GM18502 (cell line): Measurements from ENCODE around the gene SIRPB2.

ENCODE experiments used
- ATAC-seq: cut with Tn5 transposase; IDR thresholded peaks from one replicate; pipeline ENCODE4 v1.9.1; 2021; ENCODE audit warnings: mild to moderate bottlenecking; ENCODE audit not compliant: unreplicated experiment, poor library complexity

The SIRPB2 gene

DNA sequence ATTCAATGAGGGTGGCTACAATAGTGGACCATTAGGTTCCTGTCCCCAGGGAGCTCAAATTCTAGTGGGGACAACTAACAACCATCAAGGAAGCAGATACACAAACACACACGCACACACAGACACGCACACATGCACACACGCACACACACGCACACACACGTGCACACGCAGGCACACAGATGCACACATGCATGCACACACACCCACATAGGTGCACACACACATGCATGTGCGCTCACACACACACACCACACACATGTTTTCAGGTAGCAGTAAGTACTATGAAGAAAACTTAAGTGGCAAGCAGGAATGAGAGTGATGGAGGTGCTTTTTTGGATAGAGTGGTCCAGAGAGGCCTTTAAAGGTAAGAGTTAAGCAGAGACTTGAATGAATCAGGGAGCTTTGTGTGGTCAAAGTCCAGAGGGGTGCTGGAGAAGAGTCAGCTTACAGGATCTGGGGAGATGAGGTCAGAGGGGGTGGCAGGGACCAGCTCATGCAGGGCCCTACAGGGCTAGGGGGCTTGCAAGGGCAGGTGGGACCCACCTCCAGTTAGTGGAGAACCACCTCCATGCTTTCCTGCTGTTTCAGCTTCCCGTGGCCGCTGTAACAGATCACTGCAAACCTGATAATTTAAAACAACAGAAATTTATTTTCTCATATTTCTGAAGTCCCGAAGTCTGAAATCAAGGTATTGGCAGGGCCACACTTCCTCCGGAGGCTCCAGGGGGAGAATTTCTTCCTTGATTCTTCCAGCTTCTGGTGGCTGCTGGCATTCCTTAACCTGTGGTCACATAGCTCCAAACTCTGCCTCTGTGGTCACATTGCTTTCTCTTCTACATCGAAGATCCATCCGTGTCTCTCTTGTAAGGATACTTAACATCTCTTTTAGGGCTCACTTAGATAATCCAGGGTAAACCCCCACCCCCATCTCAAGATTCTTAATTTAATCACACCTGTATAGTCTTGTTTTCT lies 17.7 kb downstream of the SIRPB2 start:
- ATAC-seq = no peak

DNA sequence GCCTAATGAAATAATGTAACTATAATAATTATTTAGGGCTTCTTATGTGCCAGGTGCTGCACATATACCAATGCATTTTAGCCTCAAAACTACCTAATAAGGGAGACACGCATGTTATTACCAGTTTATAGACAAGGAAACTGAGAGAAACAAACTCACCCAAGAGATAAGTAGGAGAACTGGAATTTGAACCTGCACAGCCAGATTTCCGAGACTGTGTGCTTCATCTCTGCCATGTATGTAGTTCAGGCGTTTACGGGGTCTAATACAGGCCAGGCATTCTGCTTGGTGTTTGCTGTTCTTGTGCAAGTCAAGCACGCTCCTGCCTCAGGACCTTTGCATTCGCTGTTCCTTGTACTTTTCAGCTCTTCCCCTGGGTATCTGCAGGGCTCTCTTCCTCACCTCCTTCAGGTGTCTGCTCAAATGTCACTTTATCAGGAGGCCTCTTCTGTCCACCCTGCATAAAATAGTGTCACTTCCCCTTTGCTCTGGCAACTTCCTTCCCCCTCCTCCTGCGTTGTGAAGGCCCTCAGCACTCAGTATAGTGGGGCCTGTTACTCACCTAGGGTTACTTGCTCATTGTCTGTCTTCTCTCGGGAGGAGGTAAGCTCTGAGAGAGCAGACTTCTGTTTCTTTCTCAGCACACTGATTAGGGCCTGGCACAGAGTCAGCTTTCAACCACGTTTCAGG lies 18.5 kb downstream of the SIRPB2 start:
- no peak for ATAC-seq

DNA sequence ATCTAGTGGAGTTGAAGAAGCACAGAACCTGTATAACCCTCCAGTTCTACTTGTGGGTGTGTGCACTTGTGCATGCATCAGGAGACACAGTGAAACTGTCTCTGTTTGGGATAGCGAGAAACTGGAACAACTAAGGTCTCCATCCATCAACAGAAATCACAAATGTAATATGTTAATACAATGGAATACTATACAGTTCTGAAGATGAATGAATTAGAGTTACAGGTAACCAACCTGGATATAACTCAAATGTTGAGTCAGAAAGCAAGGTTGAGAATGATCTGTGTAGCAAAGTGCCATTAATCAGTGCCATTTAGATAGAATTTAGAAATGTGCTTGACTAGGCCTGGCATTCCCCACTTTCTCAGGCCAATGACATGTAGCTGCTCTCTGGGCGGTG lies 20.0 kb downstream of the SIRPB2 start:
- ATAC-seq = no peak

DNA sequence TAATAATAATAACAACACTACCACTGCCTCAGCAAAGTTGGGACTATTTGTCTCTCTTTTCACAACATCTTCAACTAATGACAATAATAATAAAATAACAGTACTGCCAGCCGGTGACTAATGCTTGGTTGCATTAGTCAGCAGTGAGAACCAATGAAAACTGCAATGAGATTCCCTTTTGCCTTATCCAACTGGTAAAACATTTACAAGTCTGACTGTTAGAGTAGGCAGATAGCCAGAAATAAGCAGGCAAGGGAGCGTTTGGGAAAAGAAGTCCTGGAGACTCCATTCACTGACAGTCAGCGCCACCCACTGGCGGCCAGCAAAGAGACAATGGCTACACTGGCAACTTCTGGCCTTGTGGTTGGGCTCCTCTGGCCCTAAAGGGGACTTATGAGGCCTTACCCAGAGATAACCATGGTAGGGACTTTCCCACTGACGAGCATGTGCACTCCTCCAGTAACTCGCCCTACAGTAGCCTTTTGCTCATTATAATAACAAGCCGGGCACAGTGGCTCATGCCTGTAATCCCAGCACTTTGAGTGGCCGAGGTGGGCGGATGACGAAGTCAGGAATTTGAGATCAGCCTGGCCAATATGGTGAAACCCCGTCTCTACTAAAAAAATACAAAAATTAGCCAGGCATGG lies 21.2 kb downstream of the SIRPB2 start:
- ATAC-seq = no peak

DNA sequence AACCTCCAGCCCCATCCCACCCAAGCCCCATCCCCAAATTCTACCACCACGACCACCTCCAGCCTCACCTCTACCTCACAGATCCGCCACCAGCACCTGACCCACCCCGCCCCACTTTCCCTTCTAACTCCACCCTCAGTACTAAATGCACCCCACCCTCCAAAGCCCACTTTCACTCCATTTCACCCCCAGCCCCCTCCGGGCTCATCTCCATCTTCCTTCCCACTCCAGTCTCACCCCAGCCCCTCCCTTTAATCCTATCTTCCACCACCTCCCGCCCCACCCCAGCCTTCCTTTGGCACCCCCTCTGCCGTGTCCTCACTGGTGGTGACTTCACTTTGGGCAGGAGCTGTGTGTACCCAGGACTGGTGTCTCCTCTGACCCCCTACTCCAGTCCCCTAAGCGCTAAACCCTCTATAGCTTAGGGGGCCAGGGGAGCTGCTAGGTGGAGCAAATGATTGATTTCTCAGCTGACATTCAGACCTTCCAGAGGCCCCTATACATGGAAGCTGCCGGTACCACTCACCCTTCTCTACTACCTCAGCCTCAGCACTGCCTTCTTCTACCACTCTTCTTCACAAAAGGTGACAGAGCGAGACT lies 21.8 kb downstream of the SIRPB2 start:
- ATAC-seq = no peak

DNA sequence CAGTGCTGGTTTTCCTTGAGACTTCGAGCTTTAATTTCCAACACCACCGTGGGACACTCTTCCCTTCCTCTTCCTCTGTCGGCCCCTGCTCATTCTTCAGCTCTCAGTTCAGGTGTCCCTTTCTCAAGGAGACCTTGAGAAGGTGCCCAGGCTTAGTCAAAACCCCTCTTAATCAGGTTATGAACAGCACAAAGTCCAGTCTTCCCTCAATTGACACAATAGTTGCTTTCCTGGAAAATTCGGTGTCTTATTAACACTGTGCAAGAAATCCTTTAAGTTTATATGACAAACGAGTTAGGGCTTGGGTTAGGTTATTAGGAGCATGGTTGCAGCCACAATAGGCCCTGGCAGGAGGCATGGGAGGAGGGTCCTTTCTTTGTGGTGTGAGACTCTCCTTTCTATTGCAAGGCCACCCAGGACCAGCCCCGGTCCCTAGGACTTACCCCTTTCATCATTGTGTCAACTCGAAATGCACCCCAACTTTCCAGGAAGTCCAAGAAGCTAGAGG lies 23.0 kb downstream of the SIRPB2 start:
- no peak for ATAC-seq

DNA sequence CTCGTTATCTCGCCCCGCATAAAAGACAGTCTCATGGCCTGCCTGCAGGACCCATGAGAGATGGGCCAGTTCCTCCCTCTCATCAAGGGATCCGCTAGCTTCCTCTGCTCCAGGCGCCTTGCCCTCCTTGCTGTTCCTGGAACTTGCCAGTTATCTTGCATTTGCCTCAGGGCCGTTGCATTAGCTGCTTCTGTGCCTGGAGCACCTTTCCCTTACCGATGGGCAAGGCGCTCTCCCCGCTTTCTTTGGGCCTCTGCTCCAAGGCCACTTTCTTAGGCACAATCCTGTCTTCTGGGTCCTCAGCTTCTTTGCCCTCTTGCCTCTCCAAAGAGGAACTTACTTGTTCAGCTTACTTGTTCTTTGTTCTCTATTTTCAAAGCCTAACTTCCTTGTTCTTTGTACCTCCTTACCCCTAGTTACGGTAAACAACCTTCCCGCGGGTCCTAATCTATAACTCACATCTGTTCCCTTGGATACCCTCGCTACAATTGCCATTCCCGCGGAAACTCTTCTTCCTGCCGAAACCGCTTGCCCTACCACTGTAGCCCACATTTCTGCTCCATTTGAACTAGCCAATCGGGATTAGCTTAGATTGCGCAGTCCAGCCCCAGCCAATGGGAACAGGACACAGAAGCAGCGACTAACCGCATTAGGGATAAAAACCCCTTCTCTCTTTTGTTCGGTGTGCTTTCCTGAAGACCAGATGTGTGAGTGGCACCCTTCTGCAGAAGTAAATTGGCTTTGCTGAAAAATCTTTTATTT lies 23.7 kb downstream of the SIRPB2 start:
- peak; percentile 2 for ATAC-seq

DNA sequence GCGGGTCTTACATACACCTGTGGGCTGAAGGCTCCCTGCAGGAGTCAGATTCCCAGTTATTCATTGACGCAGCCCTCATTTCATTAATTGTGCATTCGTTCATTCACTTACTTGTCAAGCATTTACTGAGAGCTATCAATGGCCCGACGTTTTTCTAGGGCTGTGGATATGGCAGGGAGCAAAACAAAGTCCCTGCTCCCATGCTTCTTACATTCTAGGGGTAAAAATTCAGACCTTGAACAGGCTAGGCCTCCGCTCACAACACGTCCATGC lies 24.2 kb downstream of the SIRPB2 start:
- ATAC-seq = peak; percentile 9

DNA sequence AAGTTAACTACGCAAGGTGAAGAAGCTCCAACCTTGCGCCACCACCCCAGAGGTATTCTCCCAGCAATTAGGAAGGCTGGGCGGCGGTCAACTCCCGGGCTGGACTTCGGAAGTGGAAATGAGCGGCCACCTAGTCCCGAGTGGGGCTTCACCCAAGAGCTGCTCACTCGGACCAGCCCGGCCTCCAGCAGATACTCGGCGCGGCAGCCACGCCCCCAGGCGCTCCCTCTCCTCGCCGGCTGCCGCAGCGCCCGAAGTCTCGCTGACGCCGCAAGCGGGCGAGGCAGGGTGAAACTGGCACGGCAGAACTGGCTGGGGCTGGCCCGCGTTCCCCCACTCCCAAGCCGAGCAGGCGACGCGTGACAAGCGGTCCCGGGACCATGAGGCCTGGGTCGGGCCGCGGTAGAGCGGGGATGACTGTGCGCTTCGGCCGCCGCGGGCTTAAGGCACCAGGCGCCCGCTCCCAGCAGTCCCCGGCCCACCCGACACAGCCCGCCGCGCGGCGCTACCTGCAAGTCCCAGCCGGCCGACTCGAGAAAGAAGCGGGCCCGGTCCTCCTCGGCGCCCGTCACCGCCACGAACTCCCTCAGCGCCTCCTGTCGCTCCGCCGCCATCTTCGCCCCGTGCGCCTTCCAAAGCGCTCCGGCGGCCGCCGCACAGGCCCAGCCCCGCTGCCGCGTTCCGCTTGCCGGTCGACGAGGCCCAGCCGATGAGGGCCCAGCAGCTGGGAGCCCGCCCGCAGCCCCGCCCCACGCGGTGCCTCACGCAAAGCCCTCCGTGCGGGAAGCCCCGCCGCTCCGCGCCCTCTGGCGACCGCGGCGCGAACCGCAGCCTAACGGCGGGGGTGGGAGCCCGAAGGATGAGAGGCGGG lies 24.8 kb downstream of the SIRPB2 start, which contains the start of gene NSFL1C:
Gene NSFL1C (minus strand): TSS at position 639 of the 871 bp plus-strand sequence. CDS start 25 bp downstream, at position 614.
- peak; percentile 88 for ATAC-seq

DNA sequence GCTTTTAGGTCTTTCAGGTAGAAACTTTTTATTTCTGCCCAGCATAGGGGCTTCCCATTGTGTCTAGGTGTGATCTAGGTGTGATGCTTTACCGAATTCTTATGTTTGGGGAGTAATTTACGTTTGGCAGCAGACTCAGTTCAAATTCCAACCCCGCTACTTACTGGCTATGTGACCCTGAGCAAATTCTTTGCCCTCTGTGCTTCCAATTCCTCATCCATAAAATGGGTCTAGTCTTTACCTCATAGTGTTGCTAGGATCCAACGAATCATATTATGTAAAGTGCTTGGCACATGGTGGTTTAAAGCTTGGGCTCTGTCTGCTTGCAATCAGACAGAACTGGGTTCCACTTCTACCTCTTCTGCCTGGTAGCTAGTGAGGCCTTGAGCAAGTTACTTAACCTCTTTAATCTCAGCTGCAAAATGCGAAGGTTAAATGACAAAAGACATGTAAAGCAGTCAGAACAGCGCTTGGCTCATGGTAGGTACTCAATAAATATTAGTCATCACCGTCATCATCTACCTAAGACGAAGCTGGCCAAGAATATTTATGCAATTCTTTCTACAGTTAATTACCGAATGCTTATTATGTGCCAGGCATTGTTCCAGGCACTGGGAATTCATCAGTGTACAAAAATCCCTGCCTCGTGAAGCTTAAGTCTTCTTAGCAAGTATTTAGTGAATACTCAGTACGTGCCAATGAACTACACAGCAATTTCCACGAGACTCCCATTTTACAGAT lies 25.6 kb downstream of the SIRPB2 start:
- ATAC-seq = no peak

DNA sequence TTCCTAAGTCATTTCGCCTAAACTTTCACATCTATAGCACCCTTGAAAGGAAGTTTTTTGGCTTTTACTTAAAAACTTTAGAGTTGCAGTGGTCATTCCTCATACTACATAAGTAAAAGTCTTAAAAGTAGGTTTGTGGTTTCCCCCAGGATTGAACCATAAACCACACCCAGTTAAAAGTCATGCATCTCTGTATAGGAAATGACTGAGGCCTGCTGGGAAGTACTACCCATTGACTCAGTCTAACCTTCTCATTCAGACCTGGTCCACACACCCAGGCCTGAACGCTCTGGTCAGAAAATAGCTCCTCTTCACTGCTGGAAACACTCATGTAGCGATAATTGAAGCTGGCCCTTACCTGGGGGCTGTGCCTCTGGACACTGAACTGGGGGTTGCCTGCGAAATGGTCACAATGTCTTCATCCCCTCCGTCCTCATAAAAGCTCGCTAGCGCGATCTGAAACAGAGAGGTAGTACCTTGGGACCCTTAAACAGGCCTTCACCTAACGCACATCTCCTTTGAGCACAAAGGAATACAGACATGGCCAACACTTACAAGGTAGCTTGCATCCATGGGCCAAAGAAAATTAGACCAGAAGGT lies 27.1 kb downstream of the SIRPB2 start:
- no peak for ATAC-seq

DNA sequence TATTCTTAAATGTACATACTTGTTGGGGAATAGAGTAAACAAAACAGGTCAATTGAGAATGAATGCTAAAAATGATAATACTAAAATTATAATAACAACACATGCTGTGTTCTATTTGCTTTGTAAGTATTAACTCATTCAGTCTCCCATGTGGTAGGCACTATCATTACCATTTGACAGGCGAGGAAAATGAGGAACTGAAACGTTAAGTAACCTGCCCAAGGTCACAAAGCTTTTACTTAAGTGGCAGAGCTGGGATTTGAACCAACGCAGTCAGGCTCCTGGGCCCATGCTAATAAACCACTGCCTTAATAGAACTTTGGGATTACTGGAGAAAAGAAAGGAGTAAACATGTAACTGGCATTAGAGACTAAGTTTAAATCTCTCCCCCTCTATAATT lies 28.4 kb downstream of the SIRPB2 start:
- no peak for ATAC-seq

DNA sequence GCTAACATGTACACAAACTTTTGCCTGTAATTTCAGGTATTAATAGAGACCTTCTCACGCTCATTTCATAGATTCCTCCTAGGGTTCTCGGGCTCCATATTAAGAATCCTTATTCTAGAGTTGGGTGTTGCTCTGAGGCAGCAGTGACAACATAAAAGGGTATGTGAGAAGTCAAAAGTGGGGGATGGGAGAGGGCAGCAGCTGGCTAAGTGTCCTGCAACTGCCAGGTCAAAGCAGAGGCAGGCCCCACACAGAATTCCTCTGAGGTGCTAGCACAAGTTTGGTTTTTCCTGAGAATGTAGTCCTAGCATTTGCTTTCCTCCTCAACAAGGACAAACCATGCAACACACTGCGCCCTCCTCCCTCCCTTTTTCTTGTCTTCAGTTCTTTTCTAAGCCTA lies 29.2 kb downstream of the SIRPB2 start:
- no peak for ATAC-seq

DNA sequence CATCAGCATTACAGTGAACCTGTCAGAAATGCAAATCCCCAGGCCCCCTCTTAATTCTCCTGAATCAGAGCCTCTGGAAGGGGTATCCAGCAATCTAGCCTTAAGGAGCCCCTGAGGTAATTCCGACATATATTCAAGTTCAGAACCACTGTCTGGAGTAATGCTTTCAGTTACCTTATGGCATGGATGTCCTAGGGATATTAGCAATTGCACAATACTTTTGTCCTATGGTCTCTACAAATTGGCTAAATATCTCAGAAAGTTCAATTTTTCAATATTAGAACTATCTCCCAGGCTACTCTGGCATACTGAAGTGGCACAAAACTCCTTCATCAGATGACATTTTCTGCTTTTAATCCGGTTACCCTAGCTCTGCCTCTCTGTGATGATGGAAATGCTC lies 30.9 kb downstream of the SIRPB2 start:
- no peak for ATAC-seq

DNA sequence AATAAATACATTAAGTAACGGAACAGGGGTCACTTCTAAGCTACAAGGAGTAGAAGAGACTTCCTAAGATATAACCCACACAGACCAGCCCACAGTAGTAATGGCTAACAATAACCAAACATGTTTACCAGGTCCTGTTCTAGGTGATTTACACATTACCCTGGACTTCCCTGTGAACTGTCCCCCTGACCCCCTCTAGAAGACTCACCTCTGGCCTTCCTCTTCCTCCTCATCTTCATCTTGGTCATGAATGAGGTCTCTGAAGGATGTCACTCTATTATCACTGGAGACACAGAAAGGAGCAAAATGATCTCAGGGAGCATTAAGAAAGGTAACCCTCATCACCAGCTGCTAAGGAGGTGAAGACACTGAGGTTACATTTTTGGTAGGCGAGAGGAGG lies 33.2 kb downstream of the SIRPB2 start:
- ATAC-seq = no peak

DNA sequence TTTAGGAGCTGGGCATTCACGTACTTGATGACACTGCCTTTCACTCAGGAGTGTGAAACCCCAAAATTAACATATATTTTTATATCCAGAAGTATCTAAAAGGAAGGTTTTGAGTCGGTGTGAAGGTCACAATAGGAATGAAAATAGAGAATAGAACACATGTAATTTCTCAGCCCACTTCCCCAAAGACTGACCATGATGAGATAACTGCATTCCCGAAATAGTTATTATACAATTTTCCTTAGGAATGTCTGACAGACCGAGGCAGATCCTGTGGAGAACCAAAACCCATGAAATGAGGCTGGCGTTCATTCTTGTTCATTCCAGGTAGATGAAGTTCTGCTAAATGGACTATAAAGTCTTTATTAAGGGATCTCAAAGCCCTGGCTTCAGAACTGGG lies 34.9 kb downstream of the SIRPB2 start:
- ATAC-seq = no peak

DNA sequence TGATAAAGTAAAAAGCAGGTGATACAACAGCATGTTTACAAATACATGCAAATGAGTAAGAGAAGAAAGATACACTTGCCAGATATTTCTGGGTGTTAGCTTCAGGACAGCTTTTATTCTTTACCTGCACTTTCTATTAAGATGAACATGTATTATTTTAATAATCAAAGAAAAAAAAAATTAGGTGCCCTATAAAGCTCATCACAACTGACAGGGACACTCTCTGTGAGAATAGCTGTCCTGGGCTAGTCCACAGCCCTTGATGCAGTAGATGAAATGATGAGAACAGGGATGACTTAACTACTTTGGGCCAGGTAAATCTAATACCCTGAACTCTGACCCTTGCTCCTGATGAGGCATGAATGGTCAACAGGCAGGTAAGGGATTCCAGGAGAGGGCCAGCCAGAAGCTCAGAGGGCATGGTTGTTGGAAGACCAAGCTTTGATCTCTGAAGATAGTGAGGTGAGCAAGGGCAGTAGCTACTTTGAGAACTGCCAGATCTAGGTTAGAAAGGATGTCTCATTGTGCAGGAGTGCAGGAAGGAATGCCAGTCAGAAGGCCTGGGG lies 40.2 kb downstream of the SIRPB2 start:
- no peak for ATAC-seq

DNA sequence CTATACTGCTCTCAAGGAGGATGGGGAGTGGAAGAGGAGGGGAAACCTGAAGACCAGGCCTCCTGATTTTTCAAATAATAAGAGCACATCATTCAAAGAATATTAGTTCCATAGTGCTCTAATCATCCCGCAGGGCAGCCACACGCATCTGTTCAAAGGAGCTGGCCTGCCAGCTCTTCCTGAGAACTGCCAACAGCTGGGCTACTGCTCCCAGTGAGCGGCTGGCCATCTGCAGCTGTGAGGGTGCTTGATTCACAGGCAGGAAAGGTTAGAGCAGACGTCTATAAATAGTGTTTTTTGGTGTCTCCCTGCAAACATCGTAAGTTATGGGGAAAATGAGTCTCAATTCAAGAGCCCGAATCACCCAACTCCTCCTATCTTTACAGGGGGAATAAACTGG lies 41.9 kb downstream of the SIRPB2 start:
- no peak for ATAC-seq
